Trophoblast cell (in vitro differentiated cells and primary cell): ENCODE data around the gene NKX6-1.

Source experiments
- DNase-seq, 2 donors: peaks; one replicate each; pipeline ENCODE4 v3.0.0-alpha.2; 2016
- H2AFZ ChIP-seq: 2 replicates; pipeline ENCODE4 v1.6.1; 2013; ENCODE audit warnings: low read length, moderate library complexity, mild to moderate bottlenecking; ENCODE audit not compliant: insufficient read depth, poor library complexity
- H2AK5ac ChIP-seq: 2 replicates; pipeline ENCODE4 v1.6.1; 2013; ENCODE audit warnings: mild to moderate bottlenecking, low read length
- H2BK120ac ChIP-seq: 2 replicates; pipeline ENCODE4 v1.6.1; 2013; ENCODE audit warnings: low read length, mild to moderate bottlenecking, moderate library complexity; ENCODE audit not compliant: insufficient read depth, poor library complexity
- H2BK12ac ChIP-seq: 2 replicates; pipeline ENCODE4 v1.6.1; 2013; ENCODE audit warnings: mild to moderate bottlenecking, low read length, moderate library complexity
- H2BK5ac ChIP-seq: 2 replicates; pipeline ENCODE4 v1.6.1; 2013; ENCODE audit warnings: low read length, low read depth, moderate library complexity, mild to moderate bottlenecking; ENCODE audit not compliant: poor library complexity
- H3K14ac ChIP-seq: 2 replicates; pipeline ENCODE4 v1.6.1; 2013; ENCODE audit warnings: mild to moderate bottlenecking, low read length
- H3K18ac ChIP-seq: 2 replicates; pipeline ENCODE4 v1.6.1; 2013; ENCODE audit warnings: mild to moderate bottlenecking, low read length
- H3K23ac ChIP-seq: 2 replicates; pipeline ENCODE4 v1.6.1; 2013; ENCODE audit warnings: low read length
- H3K27ac ChIP-seq: 2 replicates; pipeline ENCODE4 v1.5.1; 2013; ENCODE audit warnings: low read depth, mild to moderate bottlenecking, inconsistent platforms, low read length, moderate library complexity
- H3K27me3 ChIP-seq: 2 replicates; pipeline ENCODE4 v1.6.1; 2013; ENCODE audit warnings: inconsistent platforms, mild to moderate bottlenecking, low read length, moderate library complexity; ENCODE audit not compliant: insufficient read depth
- H3K36me3 ChIP-seq, 2 experiments: 1 replicate in 1 of 2; 2 replicates in 1 of 2; pipeline ENCODE4 v1.6.1; 2013; ENCODE audit warnings: low read length in 2 of 2, mild to moderate bottlenecking in 2 of 2, moderate library complexity in 1 of 2; ENCODE audit not compliant: insufficient read depth in 2 of 2, control insufficient read depth in 1 of 2
- H3K4ac ChIP-seq: 2 replicates; pipeline ENCODE4 v1.6.1; 2013; ENCODE audit warnings: low read depth, mild to moderate bottlenecking, low read length, moderate library complexity
- H3K4me1 ChIP-seq, 2 experiments: 1 replicate in 1 of 2; 2 replicates in 1 of 2; pipeline ENCODE4 v1.6.1; 2013; ENCODE audit warnings: low read length in 2 of 2, mild to moderate bottlenecking in 2 of 2, moderate library complexity in 1 of 2; ENCODE audit not compliant: insufficient read depth in 2 of 2, control insufficient read depth in 1 of 2
- H3K4me2 ChIP-seq: 2 replicates; pipeline ENCODE4 v1.6.1; 2013; ENCODE audit warnings: inconsistent platforms, mild to moderate bottlenecking, low read length, moderate library complexity
- H3K4me3 ChIP-seq: 2 replicates; pipeline ENCODE4 v1.5.1; 2013; ENCODE audit warnings: mild to moderate bottlenecking, low read depth, low read length, inconsistent platforms
- H3K79me1 ChIP-seq: one replicate; pipeline ENCODE4 v1.6.1; 2013; ENCODE audit warnings: low read length
- H3K79me2 ChIP-seq: 2 replicates; pipeline ENCODE4 v1.6.1; 2013; ENCODE audit warnings: low read length, mild to moderate bottlenecking; ENCODE audit not compliant: control insufficient read depth, insufficient read depth, poor library complexity
- H3K9ac ChIP-seq: 2 replicates; pipeline ENCODE4 v1.6.1; 2013; ENCODE audit warnings: mild to moderate bottlenecking, low read length
- H3K9me3 ChIP-seq: 2 replicates; pipeline ENCODE4 v1.6.1; 2013; ENCODE audit warnings: low read depth, mild to moderate bottlenecking, control low read depth, inconsistent platforms, low read length; ENCODE audit not compliant: insufficient read depth
- H4K12ac ChIP-seq: 2 replicates; pipeline ENCODE4 v1.6.1; 2013; ENCODE audit warnings: low read depth, mild to moderate bottlenecking, low read length, moderate library complexity
- H4K8ac ChIP-seq: 2 replicates; pipeline ENCODE4 v1.6.1; 2013; ENCODE audit warnings: low read depth, mild to moderate bottlenecking, low read length, moderate library complexity
- H4K91ac ChIP-seq: one replicate; pipeline ENCODE4 v1.6.1; 2013; ENCODE audit warnings: low read depth, mild to moderate bottlenecking, low read length, moderate library complexity
- WGBS: extraction: QIAGEN DNeasy Blood & Tissue Kit; methylation state at CpG from one replicate; pipeline ENCODE4 v1.1.7; 2013; ENCODE audit warnings: missing lambda C conversion rate; ENCODE audit not compliant: insufficient read length, insufficient coverage; ENCODE audit errors: extremely low coverage; 5-methylcytosine and 5-hydroxymethylcytosine counted together

NKX6-1 gene

GRCh38 chr4:84507941-84508340 is 8.8 kb upstream of the NKX6-1 start:
- no peak overlapping the region for H2BK12ac ChIP-seq
- no peak overlapping the region for H4K8ac ChIP-seq
- H2BK120ac ChIP-seq = no peak overlapping the region
- no peaks in the 10 kb centered on the region for H3K79me1 ChIP-seq
- no peak overlapping the region for H4K91ac ChIP-seq
- no peak overlapping the region for H3K4me2 ChIP-seq
- no peaks in the 10 kb centered on the region for H3K79me2 ChIP-seq
- H3K4ac ChIP-seq = no peak overlapping the region
- H2AFZ ChIP-seq = no peak overlapping the region
- no peak overlapping the region for H3K27ac ChIP-seq
- peaks cover 5% of the 10 kb centered on the region for H3K27me3 ChIP-seq
- H2BK5ac ChIP-seq = no peak overlapping the region
- no peak overlapping the region for H2AK5ac ChIP-seq
- no peaks in the 10 kb centered on the region for H3K9me3 ChIP-seq
- no peak overlapping the region for H3K23ac ChIP-seq
- no peak overlapping the region for H3K14ac ChIP-seq
- no peak overlapping the region for H4K12ac ChIP-seq
- no peaks in the 10 kb centered on the region for H3K36me3 ChIP-seq
- DNase-seq = no peak
- no peaks in the 10 kb centered on the region for H3K4me1 ChIP-seq
- no CpG with 5 or more reads among the region's 5 CpGs for WGBS
- H3K4me3 ChIP-seq = no peak overlapping the region
- H3K9ac ChIP-seq = no peak overlapping the region
- no peak overlapping the region for H3K18ac ChIP-seq

- Histone ChIP-seq H3K79me1 (no peaks in the 10 kb centered on the region), H3K9me3 (no peaks in the 10 kb centered on the region), H3K4me1 (no peaks in the 10 kb centered on the region), H3K14ac (no peak overlapping the region), H2BK5ac (no peak overlapping the region), H3K36me3 (no peaks in the 10 kb centered on the region), H3K23ac (no peak overlapping the region), H2AK5ac (no peak overlapping the region), H3K27me3 (peaks cover 34% of the 10 kb centered on the region), H2BK12ac (no peak overlapping the region), H3K4ac (no peak overlapping the region), H3K79me2 (no peaks in the 10 kb centered on the region), H3K18ac (no peak overlapping the region), H2BK120ac (no peak overlapping the region), H4K91ac (no peak overlapping the region), H4K12ac (no peak overlapping the region), H3K27ac (no peak overlapping the region), H4K8ac (no peak overlapping the region), H3K9ac (no peak overlapping the region), H3K4me3 (no peak overlapping the region), H3K4me2 (no peak overlapping the region), H2AFZ (no peak overlapping the region)
- no CpG with 5 or more reads among the region's 2 CpGs for WGBS
- no peak for DNase-seq
These were observed 5.7 kb upstream of the NKX6-1 start for GRCh38 chr4:84504821-84505220.

- Histone ChIP-seq H2AFZ (no peak overlapping the region), H3K79me1 (no peaks in the 10 kb centered on the region), H4K12ac (no peak overlapping the region), H2BK5ac (no peak overlapping the region), H2BK120ac (no peak overlapping the region), H3K27me3 (peaks cover 44% of the 10 kb centered on the region), H3K9ac (no peak overlapping the region), H3K79me2 (no peaks in the 10 kb centered on the region), H2BK12ac (no peak overlapping the region), H3K18ac (no peak overlapping the region), H3K36me3 (no peaks in the 10 kb centered on the region), H3K9me3 (peaks cover under 1% of the 10 kb centered on the region), H3K4me1 (peaks cover 8% of the 10 kb centered on the region in 2 experiments), H3K23ac (no peak overlapping the region), H3K27ac (no peak overlapping the region), H2AK5ac (no peak overlapping the region), H3K4ac (no peak overlapping the region), H4K91ac (no peak overlapping the region), H3K14ac (no peak overlapping the region), H4K8ac (no peak overlapping the region), H3K4me3 (no peak overlapping the region), H3K4me2 (no peak overlapping the region)
- WGBS = no CpG with 5 or more reads among the region's 19 CpGs
- DNase-seq = peak; percentile 55 to 83
These were observed 4.7 kb upstream of the NKX6-1 start for GRCh38 chr4:84503495-84504437.

GRCh38 chr4:84502955-84503373 is 3.9 kb upstream of the NKX6-1 start:
- H3K14ac ChIP-seq = no peak overlapping the region
- no peak for DNase-seq
- H2AFZ ChIP-seq = no peak overlapping the region
- no peaks in the 10 kb centered on the region for H3K79me2 ChIP-seq
- H3K23ac ChIP-seq = no peak overlapping the region
- H3K4me2 ChIP-seq = no peak overlapping the region
- H3K9me3 ChIP-seq = peaks cover 4% of the 10 kb centered on the region
- H3K36me3 ChIP-seq = no peaks in the 10 kb centered on the region
- no peak overlapping the region for H4K91ac ChIP-seq
- H2AK5ac ChIP-seq = no peak overlapping the region
- H3K18ac ChIP-seq = no peak overlapping the region
- H4K8ac ChIP-seq = no peak overlapping the region
- no peak overlapping the region for H2BK120ac ChIP-seq
- no peak overlapping the region for H3K4me3 ChIP-seq
- no peaks in the 10 kb centered on the region for H3K79me1 ChIP-seq
- H2BK5ac ChIP-seq = no peak overlapping the region
- no peak overlapping the region for H3K9ac ChIP-seq
- WGBS = no CpG with 5 or more reads among the region's 18 CpGs
- H3K4ac ChIP-seq = no peak overlapping the region
- H3K27ac ChIP-seq = no peak overlapping the region
- peaks cover 15% of the 10 kb centered on the region in 2 experiments for H3K4me1 ChIP-seq
- peaks cover 52% of the 10 kb centered on the region for H3K27me3 ChIP-seq
- no peak overlapping the region for H2BK12ac ChIP-seq
- H4K12ac ChIP-seq = no peak overlapping the region
